ENCODE measurements around the gene GADL1.

GADL1 gene

DNA sequence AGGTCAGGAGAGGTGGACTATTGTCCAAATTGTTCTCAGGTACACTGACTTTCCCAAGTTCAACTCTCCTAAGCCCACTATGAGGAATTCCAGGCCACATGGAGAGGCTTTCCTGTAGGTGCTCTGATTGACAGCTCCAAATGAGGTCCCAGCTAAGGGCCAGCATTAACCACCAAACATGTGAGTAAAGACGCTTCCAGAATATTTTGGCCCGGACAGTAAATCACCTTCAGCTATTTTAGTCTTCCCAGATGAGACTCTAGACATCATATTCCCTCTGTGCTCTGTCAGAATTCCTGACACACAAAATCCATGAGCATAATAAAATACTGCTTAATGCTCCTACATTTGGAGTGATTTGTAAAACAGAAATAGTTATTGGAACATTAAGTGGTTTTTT lies 152.6 kb downstream of the GADL1 start:
- TF ChIP-seq, protein P1, sequence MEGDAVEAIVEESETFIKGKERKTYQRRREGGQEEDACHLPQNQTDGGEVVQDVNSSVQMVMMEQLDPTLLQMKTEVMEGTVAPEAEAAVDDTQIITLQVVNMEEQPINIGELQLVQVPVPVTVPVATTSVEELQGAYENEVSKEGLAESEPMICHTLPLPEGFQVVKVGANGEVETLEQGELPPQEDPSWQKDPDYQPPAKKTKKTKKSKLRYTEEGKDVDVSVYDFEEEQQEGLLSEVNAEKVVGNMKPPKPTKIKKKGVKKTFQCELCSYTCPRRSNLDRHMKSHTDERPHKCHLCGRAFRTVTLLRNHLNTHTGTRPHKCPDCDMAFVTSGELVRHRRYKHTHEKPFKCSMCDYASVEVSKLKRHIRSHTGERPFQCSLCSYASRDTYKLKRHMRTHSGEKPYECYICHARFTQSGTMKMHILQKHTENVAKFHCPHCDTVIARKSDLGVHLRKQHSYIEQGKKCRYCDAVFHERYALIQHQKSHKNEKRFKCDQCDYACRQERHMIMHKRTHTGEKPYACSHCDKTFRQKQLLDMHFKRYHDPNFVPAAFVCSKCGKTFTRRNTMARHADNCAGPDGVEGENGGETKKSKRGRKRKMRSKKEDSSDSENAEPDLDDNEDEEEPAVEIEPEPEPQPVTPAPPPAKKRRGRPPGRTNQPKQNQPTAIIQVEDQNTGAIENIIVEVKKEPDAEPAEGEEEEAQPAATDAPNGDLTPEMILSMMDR (conservative IDR thresholded peaks at IDR 0.05) = no peak
- H3K27ac ChIP-seq = no peak overlapping the region

DNA sequence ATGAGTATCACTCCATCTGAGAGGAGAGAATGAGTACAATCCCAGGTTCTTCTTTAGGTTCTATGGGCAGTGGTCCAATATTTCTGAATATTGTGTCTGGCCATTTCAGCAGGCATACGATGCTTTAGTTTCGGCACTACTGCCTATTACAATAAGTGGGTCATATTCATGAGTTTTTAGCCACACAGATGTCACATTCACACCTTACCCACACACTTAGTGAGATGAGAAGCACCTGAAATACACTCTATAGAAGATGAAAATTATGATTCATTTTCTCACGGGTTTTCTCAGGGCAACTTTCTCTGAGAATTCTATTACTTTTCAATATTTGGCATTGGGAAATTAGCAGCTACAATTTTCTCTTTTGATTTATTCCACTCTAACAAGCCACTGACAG lies 155.9 kb downstream of the GADL1 start:
- peak overlapping the region; percentile 25; the same call in 1 of the 2 replicates for H3K27ac ChIP-seq
- TF ChIP-seq, protein P1 (conservative IDR thresholded peaks at IDR 0.05) = no peak

DNA sequence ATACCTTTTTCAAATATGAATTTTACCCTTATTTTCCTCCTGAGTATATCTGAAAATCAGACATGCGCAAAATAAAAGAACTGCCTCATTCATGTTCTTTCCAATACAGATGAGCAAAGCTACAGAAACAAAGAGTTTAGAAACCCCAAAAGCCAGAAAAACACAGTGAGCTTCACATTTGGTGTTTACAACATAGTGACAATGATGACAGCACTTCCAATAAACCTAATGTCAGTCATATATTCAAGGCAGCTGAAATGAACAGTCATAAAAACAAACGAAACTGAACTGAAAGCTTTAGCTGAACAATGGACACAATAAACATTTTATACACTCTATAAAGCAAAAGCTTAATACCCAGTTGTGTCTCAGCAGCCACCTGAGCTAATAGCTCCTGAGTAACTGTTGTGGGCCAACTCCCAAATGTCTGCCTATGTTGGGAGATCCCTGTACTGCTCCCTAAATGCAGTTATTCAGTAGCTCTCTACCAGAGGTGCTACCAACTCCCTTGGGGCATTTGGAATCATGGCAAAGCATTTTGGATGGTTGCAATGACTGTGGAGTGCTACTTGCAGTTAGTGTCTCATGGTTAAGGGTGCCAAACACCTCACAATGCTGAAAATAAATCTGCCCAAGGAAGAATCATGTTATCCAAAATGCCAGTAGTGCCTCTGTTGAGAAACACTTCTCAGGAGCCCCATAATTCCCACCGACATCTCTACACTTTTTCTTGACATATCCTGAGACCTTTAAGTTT lies 156.5 kb downstream of the GADL1 start:
- H3K27ac ChIP-seq = peak overlapping the region; percentile 25
- TF ChIP-seq, protein P1 (conservative IDR thresholded peaks at IDR 0.05) = no peak

DNA sequence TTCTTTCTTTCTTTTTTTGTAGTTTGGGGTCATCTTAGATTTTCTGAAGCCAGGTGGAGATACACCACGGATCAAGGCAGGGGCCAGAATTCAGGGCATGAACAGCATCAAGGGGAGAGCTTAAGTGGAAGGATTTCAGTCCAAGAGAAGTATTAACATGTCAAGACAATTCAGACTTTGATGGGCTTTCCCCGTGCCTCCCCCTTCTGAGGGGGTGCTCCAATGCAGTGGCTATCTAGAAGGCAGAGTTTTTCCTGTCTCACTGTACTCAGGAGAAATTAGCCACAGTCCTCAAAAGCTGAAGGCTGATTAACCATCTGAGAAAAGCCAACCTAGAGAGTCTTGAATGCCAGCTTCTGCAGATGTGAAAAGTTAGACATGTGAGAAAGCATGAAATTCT lies 160.8 kb downstream of the GADL1 start:
- H3K27ac ChIP-seq = no peak overlapping the region
- TF ChIP-seq, protein P1 (conservative IDR thresholded peaks at IDR 0.05) = no peak

DNA sequence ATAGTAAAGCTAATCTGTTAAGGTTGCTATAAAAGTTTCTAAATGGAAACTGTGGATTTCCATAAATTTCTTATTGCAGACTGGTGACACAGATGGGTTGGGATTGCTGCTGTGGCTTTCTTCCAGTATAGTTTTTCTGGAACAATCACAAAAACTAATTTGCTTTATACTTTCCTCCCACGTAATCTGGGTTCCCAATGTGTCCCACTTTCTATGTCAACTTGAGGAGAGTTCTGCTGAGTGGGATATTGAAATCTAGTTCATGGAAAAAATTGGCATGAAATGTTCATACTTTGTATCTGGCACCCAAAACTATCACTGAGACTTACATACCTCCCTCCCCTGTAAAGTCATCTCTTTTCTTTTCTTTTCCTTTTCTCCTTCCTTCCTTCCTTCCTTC lies 161.3 kb downstream of the GADL1 start:
- H3K27ac ChIP-seq = no peak overlapping the region
- TF ChIP-seq, protein P1 (conservative IDR thresholded peaks at IDR 0.05) = no peak

DNA sequence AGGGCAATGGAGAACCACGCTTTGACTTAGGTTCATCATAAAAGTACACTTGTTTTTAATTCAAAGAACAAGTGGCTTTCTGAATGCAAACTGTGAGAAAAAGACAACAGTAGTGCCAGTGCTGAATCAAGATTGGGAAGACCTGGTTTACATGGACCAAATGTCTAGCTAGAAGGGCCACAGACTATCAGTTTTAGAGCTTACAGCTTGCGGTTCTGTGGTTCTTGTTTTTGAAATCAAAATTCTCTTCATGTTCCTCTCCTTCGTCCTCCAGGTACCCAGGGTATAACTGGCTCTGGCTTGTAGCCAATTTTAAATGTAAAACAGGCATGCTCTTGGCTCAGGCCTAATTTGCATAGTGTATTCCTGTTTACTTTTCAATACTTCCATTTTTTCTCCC lies 163.5 kb downstream of the GADL1 start:
- TF ChIP-seq, protein P1 (conservative IDR thresholded peaks at IDR 0.05) = no peak

DNA sequence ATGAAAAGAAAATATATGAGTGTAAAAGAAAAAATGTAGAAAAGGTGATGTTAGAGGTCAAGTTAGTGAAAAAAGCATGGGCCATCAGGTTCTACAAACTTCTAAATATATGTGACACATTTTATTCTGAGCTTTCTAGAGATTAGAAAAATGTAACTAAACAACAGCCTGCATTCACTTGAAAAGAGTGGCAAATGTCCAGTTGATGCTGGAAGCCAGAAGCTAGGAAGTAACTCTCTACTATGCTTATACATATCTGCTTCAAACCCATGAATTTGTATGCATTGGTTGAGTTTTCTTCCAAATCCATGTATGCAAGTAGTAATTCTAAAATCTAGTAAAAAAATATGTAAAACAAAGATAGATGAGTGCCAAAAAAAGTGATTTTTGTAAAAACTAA lies 164.5 kb downstream of the GADL1 start:
- TF ChIP-seq, protein P1 (conservative IDR thresholded peaks at IDR 0.05) = no peak
- no peak overlapping the region for H3K27ac ChIP-seq

More for the DNA sequence above, 163.5 kb downstream of the GADL1 start:
- no peak overlapping the region for H3K27ac ChIP-seq

Measured in VCaP (cell line).